SH-SY5Y (cell line): ENCODE results near the gene CSNK2A1.

Experiments
- GATA2 ChIP-seq: IDR thresholded peaks from 2 replicates; pipeline ENCODE4 v1.6.1; 2011; ENCODE audit warnings: mild to moderate bottlenecking, low read depth, low read length
- GATA3 ChIP-seq: IDR thresholded peaks from 2 replicates; pipeline ENCODE4 v1.6.1; 2011; ENCODE audit warnings: low read depth, mild to moderate bottlenecking, low read length, moderate library complexity

The CSNK2A1 gene

GRCh38 chr20:467755-468154 lies 75.8 kb downstream of the CSNK2A1 start:
- no peak for TF ChIP-seq GATA3
- TF ChIP-seq GATA2 = no peak

- TF ChIP-seq GATA2 (no peak), GATA3 (no peak)
Measured at GRCh38 chr20:462199-462991, 81.2 kb downstream of the CSNK2A1 start, which contains the start of gene TBC1D20. Gene TBC1D20, minus strand, starts transcription at chr20:462533. Its CDS starts 128 bp downstream, at chr20:462405.

- TF ChIP-seq GATA3 (no peak), GATA2 (no peak)
Measured at GRCh38 chr20:461254-462198, 82.1 kb downstream of the CSNK2A1 start.

GRCh38 chr20:460707-461106 lies 82.9 kb downstream of the CSNK2A1 start:
- TF ChIP-seq GATA3 (no peak), GATA2 (no peak)

GRCh38 chr20:460180-460579 lies 83.4 kb downstream of the CSNK2A1 start:
- TF ChIP-seq GATA2 (no peak), GATA3 (no peak)

- TF ChIP-seq GATA2 (no peak), GATA3 (no peak)
Measured at GRCh38 chr20:458776-459175, 84.8 kb downstream of the CSNK2A1 start.

- TF ChIP-seq GATA2 (no peak), GATA3 (no peak)
Measured at GRCh38 chr20:454951-455350, 88.6 kb downstream of the CSNK2A1 start.

GRCh38 chr20:445514-446336 lies 97.9 kb downstream of the CSNK2A1 start:
- TF ChIP-seq GATA2 (no peak), GATA3 (no peak)

- TF ChIP-seq GATA3 (no peak), GATA2 (no peak)
Measured at GRCh38 chr20:444862-445426, 98.6 kb downstream of the CSNK2A1 start.

GRCh38 chr20:444117-444516 lies 99.5 kb downstream of the CSNK2A1 start:
- TF ChIP-seq GATA2 = no peak
- no peak for TF ChIP-seq GATA3

GRCh38 chr20:443223-443775 lies 100.3 kb downstream of the CSNK2A1 start:
- TF ChIP-seq GATA2 = no peak

- TF ChIP-seq GATA3 (no peak), GATA2 (no peak)
Measured at GRCh38 chr20:440636-441035, 103.0 kb downstream of the CSNK2A1 start.

- TF ChIP-seq GATA2 (no peak), GATA3 (no peak)
Measured at GRCh38 chr20:440148-440547, 103.4 kb downstream of the CSNK2A1 start.
